ENCODE measurements around the gene REG4.
A peak's percentile ranks its signal among the peaks of the same experiment; 100 is the strongest.

The REG4 gene

DNA sequence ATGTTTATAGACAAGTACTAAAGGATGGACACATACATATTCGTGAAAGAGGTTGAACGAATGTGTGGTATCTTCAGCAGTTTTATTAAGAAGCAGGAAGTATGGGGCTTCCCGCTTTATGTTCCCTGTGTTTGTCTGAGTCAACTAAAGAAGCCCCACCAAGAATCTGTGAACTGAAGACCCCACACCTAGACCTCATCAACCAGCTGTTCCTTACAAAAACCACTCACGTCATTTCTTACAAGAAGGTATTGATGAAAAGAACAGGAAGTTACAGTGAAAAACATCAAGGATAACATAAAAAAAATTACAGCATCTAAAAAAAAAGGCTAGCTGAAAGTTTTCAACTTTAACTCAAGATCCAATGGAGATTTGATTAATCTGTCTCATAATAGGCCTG, 12.3 kb downstream of the REG4 start:
- no peak overlapping the region for H4K91ac ChIP-seq (ENCODE audit: low read length)
- H2BK12ac ChIP-seq (ENCODE audit: low read length in 2 of 2), result no peak overlapping the region
- no peak overlapping the region for H4K8ac ChIP-seq (ENCODE audit: low read length)
- WGBS, result 100% methylated on average over 3 of the region's 4 CpGs
- no peak overlapping the region for H2BK120ac ChIP-seq (ENCODE audit: low read depth, low read length)
- H3K4me2 ChIP-seq (ENCODE audit: low read length, poor library complexity, severe bottlenecking), result no peak overlapping the region
- no peak overlapping the region for H3K14ac ChIP-seq (ENCODE audit: low read length in 2 of 2)
- no peak overlapping the region for H2AFZ ChIP-seq (ENCODE audit: low read depth, low read length)
- H3K9me3 ChIP-seq (ENCODE audit: control insufficient read depth, low read length), result no peaks in the 10 kb centered on the region
- no peak overlapping the region for H3K4ac ChIP-seq (ENCODE audit: low read depth in 1 of 2, low read length in 2 of 2)
- H2BK5ac ChIP-seq (ENCODE audit: low read depth, low read length, poor library complexity, severe bottlenecking), result no peak overlapping the region
- H3K27me3 ChIP-seq (ENCODE audit: control insufficient read depth in 1 of 2, insufficient read depth in 1 of 2, low read length in 2 of 2), result peaks cover 0 to 8% of the 10 kb centered on the region in 2 experiments
- DNase-seq, result no peak
- H3K9ac ChIP-seq (ENCODE audit: low read length), result no peak overlapping the region
- H3K27ac ChIP-seq (ENCODE audit: low read length, poor library complexity, severe bottlenecking), result no peak overlapping the region
- no peak overlapping the region for H3K23ac ChIP-seq (ENCODE audit: low read length in 2 of 2)
- no peaks in the 10 kb centered on the region for H3K4me1 ChIP-seq (ENCODE audit: control insufficient read depth, insufficient read depth, low read depth, low read length)
- no peak overlapping the region for H2BK15ac ChIP-seq (ENCODE audit: low read depth, poor library complexity, severe bottlenecking)
- H3K79me1 ChIP-seq (replicated peaks; ENCODE audit: low read length, poor library complexity, severe bottlenecking), result no peaks in the 10 kb centered on the region
- no peak overlapping the region for H3K18ac ChIP-seq (ENCODE audit: low read depth in 1 of 2, low read length in 2 of 2)
- no peak overlapping the region for H2AK5ac ChIP-seq (ENCODE audit: low read length, severe bottlenecking)
- no peaks in the 10 kb centered on the region for H3K36me3 ChIP-seq (ENCODE audit: control insufficient read depth in 1 of 2, insufficient read depth in 2 of 2, low read depth in 1 of 2, low read length in 2 of 2)
- no peak overlapping the region for H3K4me3 ChIP-seq (ENCODE audit: insufficient read depth in 1 of 2, low read depth in 1 of 2, low read length in 2 of 2)

DNA sequence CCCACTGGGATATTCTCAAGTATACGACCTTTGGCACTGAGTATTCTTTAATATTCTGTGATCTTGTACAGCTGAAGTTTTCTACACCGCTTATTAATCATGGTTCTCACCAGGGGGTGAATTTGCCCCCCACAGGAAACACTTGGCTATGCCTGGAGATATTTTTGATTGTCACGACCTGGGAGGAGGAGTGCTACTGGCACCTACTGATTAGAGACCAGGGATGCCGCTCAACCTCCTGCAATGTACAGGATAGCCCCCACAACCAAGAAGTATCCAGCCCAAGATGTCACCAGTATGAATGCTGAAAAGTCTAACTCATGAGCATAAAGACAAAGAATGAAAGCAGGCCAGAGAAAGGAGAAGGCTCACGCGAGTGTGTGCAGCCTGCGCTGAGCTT, 13.7 kb downstream of the REG4 start:
- H2BK120ac ChIP-seq (ENCODE audit: low read depth, low read length), result no peak overlapping the region
- no peak overlapping the region for H2BK15ac ChIP-seq (ENCODE audit: low read depth, poor library complexity, severe bottlenecking)
- H3K9me3 ChIP-seq (ENCODE audit: control insufficient read depth, low read length), result no peaks in the 10 kb centered on the region
- no peak overlapping the region for H4K91ac ChIP-seq (ENCODE audit: low read length)
- no peak overlapping the region for H3K27ac ChIP-seq (ENCODE audit: low read length, poor library complexity, severe bottlenecking)
- no peak overlapping the region for H2AFZ ChIP-seq (ENCODE audit: low read depth, low read length)
- H3K18ac ChIP-seq (ENCODE audit: low read depth in 1 of 2, low read length in 2 of 2), result no peak overlapping the region
- 94% methylated on average over 7 of the region's 7 CpGs for WGBS
- H3K4me2 ChIP-seq (ENCODE audit: low read length, poor library complexity, severe bottlenecking), result no peak overlapping the region
- H3K79me1 ChIP-seq (replicated peaks; ENCODE audit: low read length, poor library complexity, severe bottlenecking), result no peaks in the 10 kb centered on the region
- H3K27me3 ChIP-seq (ENCODE audit: control insufficient read depth in 1 of 2, insufficient read depth in 1 of 2, low read length in 2 of 2), result peaks cover 0 to 1% of the 10 kb centered on the region in 2 experiments
- H2BK5ac ChIP-seq (ENCODE audit: low read depth, low read length, poor library complexity, severe bottlenecking), result no peak overlapping the region
- DNase-seq, result no peak
- no peak overlapping the region for H3K4ac ChIP-seq (ENCODE audit: low read depth in 1 of 2, low read length in 2 of 2)
- no peak overlapping the region for H2AK5ac ChIP-seq (ENCODE audit: low read length, severe bottlenecking)
- no peaks in the 10 kb centered on the region for H3K4me1 ChIP-seq (ENCODE audit: control insufficient read depth, insufficient read depth, low read depth, low read length)
- H3K4me3 ChIP-seq (ENCODE audit: insufficient read depth in 1 of 2, low read depth in 1 of 2, low read length in 2 of 2), result no peak overlapping the region
- H3K9ac ChIP-seq (ENCODE audit: low read length), result no peak overlapping the region
- no peak overlapping the region for H3K14ac ChIP-seq (ENCODE audit: low read length in 2 of 2)
- no peak overlapping the region for H3K23ac ChIP-seq (ENCODE audit: low read length in 2 of 2)
- H2BK12ac ChIP-seq (ENCODE audit: low read length in 2 of 2), result no peak overlapping the region
- H3K36me3 ChIP-seq (ENCODE audit: control insufficient read depth in 1 of 2, insufficient read depth in 2 of 2, low read depth in 1 of 2, low read length in 2 of 2), result no peaks in the 10 kb centered on the region
- H4K8ac ChIP-seq (ENCODE audit: low read length), result no peak overlapping the region

DNA sequence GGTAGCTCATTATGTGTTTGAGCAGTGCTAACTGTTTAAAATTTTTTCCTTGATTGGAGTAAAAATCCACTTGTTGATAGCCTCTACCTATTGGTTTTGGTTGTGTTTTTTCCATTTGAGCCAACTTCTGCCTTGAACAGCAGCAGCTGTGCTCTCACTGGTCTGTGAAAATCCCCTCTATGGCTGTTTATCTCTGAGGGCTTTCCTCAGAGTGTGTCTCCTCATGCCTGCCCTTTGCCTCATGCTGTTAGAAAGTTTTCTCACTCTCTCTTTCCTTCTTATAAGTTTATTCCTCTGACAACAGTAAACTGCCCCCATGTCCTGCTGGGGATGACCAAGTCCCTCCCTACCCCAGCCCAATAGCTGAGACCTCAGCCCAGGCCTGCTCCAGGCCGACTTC, 14.1 kb downstream of the REG4 start:
- Histone ChIP-seq H2BK15ac (ENCODE audit: low read depth, poor library complexity, severe bottlenecking) (no peak overlapping the region), H3K9ac (ENCODE audit: low read length) (no peak overlapping the region), H3K4me3 (ENCODE audit: insufficient read depth in 1 of 2, low read depth in 1 of 2, low read length in 2 of 2) (no peak overlapping the region), H4K8ac (ENCODE audit: low read length) (no peak overlapping the region), H2BK5ac (ENCODE audit: low read depth, low read length, poor library complexity, severe bottlenecking) (no peak overlapping the region), H3K9me3 (ENCODE audit: control insufficient read depth, low read length) (no peaks in the 10 kb centered on the region), H2AK5ac (ENCODE audit: low read length, severe bottlenecking) (no peak overlapping the region), H2BK120ac (ENCODE audit: low read depth, low read length) (no peak overlapping the region), H3K27ac (ENCODE audit: low read length, poor library complexity, severe bottlenecking) (no peak overlapping the region), H3K36me3 (ENCODE audit: control insufficient read depth in 1 of 2, insufficient read depth in 2 of 2, low read depth in 1 of 2, low read length in 2 of 2) (no peaks in the 10 kb centered on the region), H3K79me1 (replicated peaks; ENCODE audit: low read length, poor library complexity, severe bottlenecking) (no peaks in the 10 kb centered on the region), H3K27me3 (ENCODE audit: control insufficient read depth in 1 of 2, insufficient read depth in 1 of 2, low read length in 2 of 2) (no peaks in the 10 kb centered on the region), H4K91ac (ENCODE audit: low read length) (no peak overlapping the region), H3K14ac (ENCODE audit: low read length in 2 of 2) (no peak overlapping the region), H3K4ac (ENCODE audit: low read depth in 1 of 2, low read length in 2 of 2) (no peak overlapping the region), H3K23ac (ENCODE audit: low read length in 2 of 2) (no peak overlapping the region), H3K4me1 (ENCODE audit: control insufficient read depth, insufficient read depth, low read depth, low read length) (no peaks in the 10 kb centered on the region), H2AFZ (ENCODE audit: low read depth, low read length) (no peak overlapping the region), H3K4me2 (ENCODE audit: low read length, poor library complexity, severe bottlenecking) (no peak overlapping the region), H3K18ac (ENCODE audit: low read depth in 1 of 2, low read length in 2 of 2) (no peak overlapping the region), H2BK12ac (ENCODE audit: low read length in 2 of 2) (no peak overlapping the region)
- DNase-seq, result no peak
- 70% methylated on average over 1 of the region's 1 CpG for WGBS

DNA sequence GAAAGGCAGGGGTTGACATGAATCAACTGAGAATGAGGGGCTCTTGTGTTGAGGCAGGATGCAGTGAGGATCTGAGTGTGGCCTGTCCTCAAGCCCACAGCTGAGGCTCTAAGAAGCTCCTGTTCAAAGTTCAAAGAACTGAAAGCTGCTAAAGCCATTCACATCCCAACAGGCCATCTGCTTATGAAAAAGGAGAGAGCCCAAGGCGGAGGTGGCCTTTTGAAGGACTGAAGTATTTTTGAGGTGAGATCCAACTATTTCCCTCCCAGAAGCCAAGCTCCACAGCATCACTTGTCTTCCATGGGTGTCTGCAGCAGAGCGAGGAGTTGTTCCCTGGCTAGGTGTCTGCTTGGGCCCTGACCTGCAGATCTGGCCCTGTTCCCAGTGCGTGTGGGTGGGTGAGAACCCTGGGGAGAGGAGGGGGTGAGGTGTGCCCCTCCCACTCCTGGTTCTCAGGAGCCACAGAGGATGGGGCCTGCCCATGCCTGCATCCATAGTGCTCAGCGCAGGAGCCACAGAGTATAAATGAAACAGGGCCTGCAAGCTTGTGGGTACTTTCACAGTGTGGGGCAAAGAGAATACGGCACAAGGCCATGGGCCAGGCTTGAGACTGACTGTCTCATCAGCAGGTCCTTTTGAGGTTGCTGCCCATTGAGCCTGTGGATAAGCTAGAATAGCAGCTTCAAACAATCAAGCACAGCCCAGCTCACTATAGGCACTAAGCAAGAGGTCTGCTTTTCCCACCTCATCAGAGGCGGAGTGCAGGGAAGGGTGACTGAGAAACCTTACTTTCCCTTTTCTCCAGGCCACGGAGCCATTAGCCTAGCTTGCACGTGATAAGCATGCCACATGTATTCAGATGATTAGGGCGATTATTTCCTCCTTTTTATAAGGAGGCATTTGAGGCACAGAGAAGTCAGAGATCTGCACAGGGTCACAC, 15.7 kb downstream of the REG4 start:
- H2BK15ac ChIP-seq (ENCODE audit: low read depth, poor library complexity, severe bottlenecking), result no peak overlapping the region
- H3K4ac ChIP-seq (ENCODE audit: low read depth in 1 of 2, low read length in 2 of 2), result no peak overlapping the region
- H2BK120ac ChIP-seq (ENCODE audit: low read depth, low read length), result no peak overlapping the region
- no peaks in the 10 kb centered on the region for H3K79me1 ChIP-seq (replicated peaks; ENCODE audit: low read length, poor library complexity, severe bottlenecking)
- no peak overlapping the region for H2BK5ac ChIP-seq (ENCODE audit: low read depth, low read length, poor library complexity, severe bottlenecking)
- H3K18ac ChIP-seq (ENCODE audit: low read depth in 1 of 2, low read length in 2 of 2), result peak overlapping the region in 1 of 2 experiments; percentile 9
- H3K36me3 ChIP-seq (ENCODE audit: control insufficient read depth in 1 of 2, insufficient read depth in 2 of 2, low read depth in 1 of 2, low read length in 2 of 2), result no peaks in the 10 kb centered on the region
- no peaks in the 10 kb centered on the region for H3K27me3 ChIP-seq (ENCODE audit: control insufficient read depth in 1 of 2, insufficient read depth in 1 of 2, low read length in 2 of 2)
- no peaks in the 10 kb centered on the region for H3K4me1 ChIP-seq (ENCODE audit: control insufficient read depth, insufficient read depth, low read depth, low read length)
- no peak overlapping the region for H3K14ac ChIP-seq (ENCODE audit: low read length in 2 of 2)
- no peak overlapping the region for H4K8ac ChIP-seq (ENCODE audit: low read length)
- no peaks in the 10 kb centered on the region for H3K9me3 ChIP-seq (ENCODE audit: control insufficient read depth, low read length)
- no peak for DNase-seq
- H4K91ac ChIP-seq (ENCODE audit: low read length), result no peak overlapping the region
- H3K27ac ChIP-seq (ENCODE audit: low read length, poor library complexity, severe bottlenecking), result no peak overlapping the region
- no peak overlapping the region for H3K9ac ChIP-seq (ENCODE audit: low read length)
- no peak overlapping the region for H2AK5ac ChIP-seq (ENCODE audit: low read length, severe bottlenecking)
- H3K23ac ChIP-seq (ENCODE audit: low read length in 2 of 2), result no peak overlapping the region
- no peak overlapping the region for H2BK12ac ChIP-seq (ENCODE audit: low read length in 2 of 2)
- H3K4me3 ChIP-seq (ENCODE audit: insufficient read depth in 1 of 2, low read depth in 1 of 2, low read length in 2 of 2), result no peak overlapping the region
- H2AFZ ChIP-seq (ENCODE audit: low read depth, low read length), result no peak overlapping the region
- H3K4me2 ChIP-seq (ENCODE audit: low read length, poor library complexity, severe bottlenecking), result no peak overlapping the region
- WGBS, result 88% methylated on average over 8 of the region's 9 CpGs
